NCI-H526 (cell line): Measurements from ENCODE around the gene PIP4K2A.

Experiments
- DNase-seq, 2 experiments: peaks; one replicate each; lab custom pipeline; 2025; lab: John Stamatoyannopoulos, UW

The PIP4K2A gene

DNA sequence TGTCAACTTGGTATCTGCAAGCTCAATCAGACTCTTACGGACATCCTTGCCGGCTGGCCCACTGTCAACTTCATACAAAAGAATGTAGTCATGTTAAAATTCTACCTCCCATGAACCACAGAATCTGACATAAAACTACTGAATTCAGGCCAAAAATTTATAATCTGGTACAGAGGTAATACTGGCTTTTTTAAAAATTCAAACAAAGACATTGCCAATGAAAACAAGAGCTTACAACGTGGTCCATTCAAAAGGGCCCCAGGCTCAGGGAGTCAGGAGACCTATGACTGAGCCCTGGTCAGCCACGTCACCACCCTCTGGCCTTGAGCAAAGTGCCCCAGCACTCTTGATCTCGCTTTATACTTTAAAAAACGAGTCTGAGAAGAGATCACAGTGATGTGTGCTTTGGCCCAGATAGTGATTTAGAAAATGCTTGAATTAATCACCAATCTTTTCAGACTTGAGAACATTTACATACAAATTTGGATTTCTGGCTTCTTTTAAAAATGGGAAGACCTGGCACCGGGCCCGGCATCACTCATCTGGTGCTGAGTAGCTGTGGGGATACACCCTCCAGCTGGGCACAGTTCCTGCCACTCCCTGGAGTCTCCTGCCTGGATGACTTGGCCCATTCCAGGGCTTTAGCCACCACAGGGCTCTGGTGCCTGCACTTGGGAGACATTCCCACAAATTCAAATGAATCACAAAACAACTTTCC, 94.1 kb downstream of the PIP4K2A start:
- DNase-seq = no peak

DNA sequence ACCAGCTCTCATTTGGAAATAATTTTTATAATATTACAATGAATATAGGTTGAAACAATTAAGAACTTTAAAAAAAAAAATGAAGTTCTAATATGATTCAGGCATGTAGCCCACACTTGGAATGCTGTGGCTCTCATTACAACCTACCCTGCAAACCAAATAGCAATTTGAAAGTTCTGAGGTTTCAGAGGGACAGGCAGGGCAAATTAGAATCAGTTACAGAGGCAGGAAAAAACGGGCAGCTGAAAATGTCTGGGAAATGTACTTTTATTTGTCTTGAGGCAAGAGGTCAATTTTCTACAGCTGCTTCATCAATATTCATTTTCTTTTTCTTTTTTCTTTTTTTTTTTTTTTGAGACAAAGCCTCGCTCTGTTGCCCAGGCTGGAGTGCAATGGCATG, 95.3 kb downstream of the PIP4K2A start:
- DNase-seq = no peak

DNA sequence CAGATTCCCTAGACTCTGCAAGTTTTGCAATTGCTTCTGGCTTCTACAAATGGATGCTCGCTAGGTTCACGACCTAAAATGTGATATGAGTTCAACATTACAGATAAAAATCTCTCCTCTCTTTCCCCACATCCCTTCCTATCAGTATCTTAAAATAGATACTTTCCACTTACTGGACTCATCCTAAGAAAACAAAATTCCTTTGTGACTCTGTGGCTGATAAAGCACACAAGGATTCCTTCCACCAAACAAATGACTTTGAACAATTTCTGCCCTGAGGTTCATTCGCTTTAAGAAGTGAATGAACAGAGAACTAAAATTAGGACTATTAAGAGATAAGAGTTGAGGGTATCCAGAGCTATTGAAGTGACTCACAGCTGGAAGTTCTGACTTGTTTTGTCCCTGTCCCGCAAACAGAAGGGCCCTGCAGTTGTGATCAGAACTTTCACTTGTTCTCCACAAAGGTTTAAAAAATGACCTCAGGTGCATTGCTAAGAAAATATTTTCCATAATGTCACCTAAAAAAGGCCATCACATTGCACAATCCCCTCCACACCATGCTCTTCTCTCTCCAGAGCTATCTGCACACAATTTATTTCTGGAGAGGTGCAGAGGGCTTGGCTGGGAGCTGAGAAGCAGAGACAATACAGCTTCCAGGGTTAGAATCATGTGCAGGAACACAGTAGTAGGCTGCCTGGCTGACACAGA, 96.1 kb downstream of the PIP4K2A start:
- no peak for DNase-seq

DNA sequence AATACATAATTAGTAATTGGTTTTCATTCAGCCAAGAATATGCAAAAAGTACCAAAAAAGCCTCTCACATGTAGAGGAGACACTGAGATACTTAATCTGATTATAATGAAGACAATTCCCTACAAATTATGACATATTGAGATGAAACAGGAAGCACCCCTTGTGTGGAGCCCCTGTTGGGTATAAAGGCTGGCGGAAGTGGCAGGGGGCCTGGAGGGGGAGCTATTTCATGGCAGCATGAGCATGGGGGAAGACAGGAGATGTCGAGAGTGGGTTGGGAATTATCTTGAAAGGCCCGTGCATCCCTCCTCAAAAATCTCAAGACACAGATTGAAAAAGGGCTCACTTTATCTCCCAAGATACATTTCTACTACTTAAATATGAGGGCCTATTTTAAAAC, 96.9 kb downstream of the PIP4K2A start:
- DNase-seq = no peak

DNA sequence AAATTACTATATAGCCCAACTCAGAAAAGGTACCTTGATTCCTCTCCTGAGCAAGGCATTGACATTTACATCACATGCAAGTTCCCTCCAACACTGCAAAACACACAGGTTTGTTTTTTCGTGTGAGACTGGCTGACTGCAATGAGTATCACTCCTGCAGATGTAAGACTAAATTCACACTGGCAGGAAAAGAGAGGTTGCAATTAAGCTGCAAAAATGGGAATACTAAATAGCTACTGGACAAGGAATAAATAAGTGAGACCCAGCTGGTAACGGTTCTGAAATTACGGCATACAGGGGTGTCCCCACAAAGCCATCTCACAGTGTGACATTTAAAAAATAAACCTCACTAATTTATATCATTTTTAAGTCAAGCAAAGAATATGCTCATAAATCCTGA, 97.3 kb downstream of the PIP4K2A start:
- no peak for DNase-seq

DNA sequence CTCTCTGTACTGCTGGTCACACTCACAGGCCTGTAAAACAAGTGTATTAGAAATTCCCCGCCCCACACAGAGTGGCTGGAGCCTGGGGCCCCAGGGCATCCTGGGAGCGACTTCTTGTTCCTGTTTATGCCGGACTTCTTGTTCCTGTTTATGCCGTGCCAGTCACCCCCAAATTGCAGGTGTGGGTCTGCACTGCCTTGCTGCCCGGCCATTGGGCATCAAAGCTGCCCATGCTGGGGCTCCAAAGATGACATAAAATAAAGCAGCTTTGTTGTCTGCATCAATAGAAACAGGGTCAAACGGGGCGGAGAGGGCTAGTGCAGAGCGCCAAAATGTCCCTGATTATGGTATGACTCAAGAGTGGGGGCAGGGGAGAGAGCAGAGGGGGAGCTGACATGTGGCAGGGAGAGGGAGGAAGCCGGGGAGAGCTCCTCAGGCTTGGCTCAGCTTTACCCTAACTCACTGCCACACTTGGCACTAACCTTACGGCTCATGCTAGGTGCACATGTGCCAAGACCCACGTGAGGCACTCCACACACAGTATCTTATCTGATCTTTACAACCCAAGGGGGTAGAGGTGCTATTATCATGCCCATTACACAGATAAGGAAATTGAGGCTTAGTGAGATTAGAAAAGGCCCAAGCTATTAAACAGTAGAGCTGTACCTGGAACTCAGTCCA, 98.4 kb downstream of the PIP4K2A start:
- DNase-seq = no peak

DNA sequence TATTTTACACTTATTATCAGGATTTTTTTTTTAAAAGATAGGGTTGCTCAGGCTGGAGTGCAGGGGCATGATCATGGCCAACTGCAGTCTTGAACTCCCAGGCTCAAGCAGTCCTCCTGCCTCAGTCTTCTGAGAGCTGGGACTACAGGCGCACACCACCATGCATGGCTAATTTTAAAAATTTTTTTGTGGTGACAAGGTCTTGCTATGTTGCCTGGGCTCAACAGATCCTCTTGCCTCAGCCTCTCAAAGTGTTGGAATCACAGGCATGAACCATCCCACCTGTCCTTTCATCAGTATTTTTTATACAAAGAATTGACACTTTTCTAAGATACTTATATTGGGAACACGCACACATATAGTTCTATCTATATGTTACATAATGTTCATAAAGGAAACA, 99.3 kb downstream of the PIP4K2A start:
- DNase-seq = no peak

DNA sequence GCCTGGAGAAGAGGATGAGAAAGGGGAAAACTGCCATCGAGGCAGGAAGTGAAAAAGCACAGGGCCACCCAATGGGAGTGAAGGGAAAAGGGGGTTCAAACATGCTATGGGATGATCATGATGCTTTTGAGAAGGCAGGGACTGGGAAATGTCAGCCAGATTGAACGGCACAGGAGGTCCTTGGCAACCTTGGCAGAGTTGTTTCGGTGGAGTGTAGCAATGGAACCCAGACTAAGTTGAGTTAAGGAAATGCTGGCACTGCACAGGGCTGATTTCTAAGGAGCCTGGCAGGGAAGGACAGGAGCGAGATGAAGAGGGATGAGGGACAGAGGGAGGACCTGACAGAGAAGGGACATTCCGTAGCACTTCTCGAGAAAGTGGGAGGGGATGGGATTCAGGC, 101.4 kb downstream of the PIP4K2A start:
- no peak for DNase-seq

DNA sequence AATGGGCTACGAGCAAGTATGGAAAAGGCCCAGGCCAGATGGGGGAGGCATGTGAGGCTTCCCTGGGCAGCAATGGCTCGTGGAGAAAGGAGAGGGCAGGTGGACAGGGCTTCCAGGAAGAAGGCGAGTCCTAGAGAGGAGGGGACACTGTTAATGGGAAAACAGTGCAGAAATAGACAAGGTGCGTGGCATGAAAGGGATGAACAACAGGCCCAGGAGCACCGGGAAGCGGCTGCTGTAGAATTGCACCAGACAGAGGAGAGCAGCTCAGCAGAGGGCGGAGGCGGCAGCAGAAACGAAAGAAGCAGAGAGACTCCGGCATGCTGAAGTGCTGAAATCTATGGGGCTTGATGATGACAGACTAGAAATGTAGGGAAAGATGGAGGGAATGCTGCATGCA, 102.1 kb downstream of the PIP4K2A start:
- DNase-seq = no peak

DNA sequence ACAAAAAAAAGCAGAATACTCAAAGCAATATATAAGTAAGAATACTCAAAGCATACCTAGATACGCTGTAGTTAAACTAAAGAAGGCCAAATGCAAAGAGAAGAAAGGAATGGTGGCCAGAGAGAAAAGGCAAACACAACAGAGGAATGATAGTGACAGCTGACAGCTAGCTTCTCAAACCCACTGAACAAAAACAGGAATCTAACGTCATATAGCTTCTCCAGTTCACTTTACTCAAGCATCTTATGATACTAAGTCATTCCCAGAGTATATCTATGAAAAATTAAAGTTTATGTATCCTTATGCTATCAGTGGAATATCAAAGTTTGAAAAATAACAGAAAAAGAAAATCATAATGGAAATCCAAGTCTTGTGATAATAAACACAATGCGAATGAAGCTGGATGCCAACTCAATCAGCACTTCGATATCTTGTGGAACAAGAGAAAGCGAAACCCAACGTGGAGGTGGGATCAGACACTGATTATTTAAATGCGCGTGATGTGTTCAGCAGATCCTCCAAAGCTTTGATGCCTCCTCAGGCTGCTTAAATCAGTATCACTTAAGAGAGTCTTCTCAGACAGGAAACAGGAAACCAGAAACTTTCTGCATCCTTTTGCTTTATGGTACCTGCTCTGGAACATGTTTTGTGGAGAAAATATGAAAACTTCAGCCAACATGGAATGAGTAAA, 102.8 kb downstream of the PIP4K2A start:
- DNase-seq = no peak

DNA sequence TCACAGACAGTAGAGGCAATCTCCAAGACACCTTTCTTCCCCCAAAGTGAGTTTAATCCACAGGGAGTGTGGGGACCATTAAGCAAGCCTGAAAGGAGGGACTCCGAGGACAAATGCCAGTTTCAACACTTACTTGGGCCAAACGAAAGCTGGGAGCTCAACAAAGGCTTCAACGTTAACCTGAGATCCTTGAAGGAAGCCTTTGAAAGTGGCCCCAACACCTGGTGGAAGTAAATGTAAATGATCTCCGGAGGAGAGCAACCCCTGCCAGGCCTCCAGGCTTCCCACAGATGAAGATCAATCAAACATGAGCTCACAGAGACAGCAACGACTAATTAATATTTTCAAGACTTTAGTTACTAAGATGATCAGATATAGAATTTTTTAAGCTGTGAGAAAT, 103.8 kb downstream of the PIP4K2A start:
- DNase-seq = no peak

DNA sequence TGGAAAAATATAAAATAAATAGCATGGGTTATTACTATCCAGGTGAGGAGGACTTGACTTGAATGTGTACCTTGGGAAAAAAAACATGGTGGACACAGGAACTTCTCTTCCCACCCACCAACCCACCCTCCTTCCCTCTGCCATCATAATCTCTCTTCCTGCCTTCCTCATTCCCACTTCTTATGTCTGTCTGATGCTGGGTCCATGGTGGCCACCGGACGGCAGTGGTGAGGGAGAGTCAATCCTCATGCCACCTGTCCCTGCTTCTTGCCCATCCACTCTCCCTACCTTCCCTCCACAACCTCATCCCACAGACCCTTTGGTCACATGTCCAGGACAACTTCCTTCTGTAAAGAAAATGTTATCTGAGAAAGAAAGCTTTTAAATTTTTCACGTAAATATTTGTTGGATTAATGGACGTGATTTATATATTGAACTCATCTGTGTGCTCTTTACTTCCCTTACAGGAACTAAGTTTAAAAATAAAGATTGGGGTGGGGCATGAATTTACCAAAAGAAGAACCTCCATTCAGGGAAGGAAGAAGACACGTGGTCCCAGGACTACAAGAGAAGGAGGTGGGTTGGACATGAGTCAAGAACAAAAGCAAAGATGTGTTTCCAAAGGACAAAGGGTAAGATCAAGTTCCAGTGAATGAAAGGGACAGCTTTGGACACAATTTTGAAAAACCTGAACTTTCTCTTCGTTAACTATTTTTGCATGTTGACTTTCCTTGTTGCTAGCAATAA, 104.5 kb downstream of the PIP4K2A start:
- no peak for DNase-seq

DNA sequence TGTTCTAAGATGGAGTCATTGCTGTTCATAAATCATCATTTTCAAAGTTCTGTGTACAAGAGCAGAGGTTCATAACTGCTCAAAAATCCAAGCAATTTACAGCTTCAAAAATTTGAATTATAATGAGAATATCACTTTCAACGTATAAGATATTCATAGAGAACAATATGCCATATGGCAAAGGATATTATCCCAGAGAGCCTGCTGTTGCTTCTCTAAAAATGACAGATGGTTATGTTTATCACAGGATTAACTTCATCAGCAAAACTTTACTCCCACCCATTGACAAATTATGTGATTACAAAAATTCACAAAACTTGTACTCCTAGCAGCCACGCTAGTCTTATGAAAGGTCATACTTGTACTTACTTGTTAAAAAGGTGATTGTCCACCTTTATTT, 105.1 kb downstream of the PIP4K2A start:
- no peak for DNase-seq

DNA sequence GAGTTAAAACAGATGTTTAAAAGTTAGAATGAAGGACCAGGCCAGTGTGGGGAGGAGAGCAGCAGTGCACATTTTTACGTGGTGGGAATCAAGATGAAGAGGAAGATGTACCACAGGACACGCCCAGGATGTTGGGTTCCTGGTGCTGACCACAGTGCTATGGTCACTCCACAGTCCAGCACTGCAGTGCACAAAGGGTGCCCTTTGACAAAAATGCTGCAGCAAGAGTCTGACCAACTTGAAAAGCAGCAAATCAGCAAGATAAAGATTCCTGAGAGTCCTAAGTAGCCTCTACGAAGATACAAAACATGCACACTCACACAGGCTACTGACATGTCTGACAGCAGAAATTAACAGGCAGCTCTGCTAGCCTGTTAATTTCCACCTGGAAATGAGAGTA, 107.1 kb downstream of the PIP4K2A start:
- DNase-seq = no peak

DNA sequence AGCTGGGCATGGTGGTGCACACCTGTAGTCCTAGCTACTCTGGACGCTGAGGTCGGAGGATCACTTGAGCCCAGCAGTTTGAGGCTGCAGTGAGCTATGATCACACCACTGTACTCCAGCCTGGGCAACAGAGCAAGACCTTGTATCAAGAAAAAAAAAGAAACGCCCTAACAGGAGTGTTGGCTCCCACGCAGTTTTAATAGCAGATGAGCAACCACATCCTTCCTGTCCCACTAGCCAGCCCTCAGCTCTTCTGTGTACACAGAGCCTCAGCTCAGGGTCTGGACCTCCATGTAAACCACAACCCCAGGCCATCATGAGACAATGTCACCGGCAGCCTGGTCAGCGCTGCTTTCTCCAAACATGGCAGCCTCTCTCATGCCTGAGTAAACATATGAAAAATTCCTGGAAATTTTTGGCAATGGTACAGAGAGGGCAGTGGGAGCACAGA, 108.2 kb downstream of the PIP4K2A start:
- no peak for DNase-seq

DNA sequence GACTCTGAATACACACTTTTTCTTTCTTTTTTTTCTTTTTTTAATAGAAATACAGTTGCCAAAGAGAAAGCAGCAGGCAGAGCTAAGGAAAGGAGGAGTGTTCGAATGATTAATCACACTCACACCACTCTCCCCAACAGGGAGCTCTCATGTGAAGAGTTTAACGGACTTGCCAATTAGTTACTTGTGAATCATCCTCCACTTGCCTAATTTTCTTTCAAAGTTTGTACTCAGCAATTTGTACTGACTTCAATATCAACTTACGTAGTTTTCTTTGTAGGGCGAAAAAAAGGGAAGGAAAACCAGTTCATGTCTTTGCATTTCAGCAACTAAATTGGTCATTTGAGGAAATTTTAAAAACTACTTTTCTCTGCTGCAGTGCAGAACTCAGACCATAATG, 109.2 kb downstream of the PIP4K2A start:
- no peak for DNase-seq

DNA sequence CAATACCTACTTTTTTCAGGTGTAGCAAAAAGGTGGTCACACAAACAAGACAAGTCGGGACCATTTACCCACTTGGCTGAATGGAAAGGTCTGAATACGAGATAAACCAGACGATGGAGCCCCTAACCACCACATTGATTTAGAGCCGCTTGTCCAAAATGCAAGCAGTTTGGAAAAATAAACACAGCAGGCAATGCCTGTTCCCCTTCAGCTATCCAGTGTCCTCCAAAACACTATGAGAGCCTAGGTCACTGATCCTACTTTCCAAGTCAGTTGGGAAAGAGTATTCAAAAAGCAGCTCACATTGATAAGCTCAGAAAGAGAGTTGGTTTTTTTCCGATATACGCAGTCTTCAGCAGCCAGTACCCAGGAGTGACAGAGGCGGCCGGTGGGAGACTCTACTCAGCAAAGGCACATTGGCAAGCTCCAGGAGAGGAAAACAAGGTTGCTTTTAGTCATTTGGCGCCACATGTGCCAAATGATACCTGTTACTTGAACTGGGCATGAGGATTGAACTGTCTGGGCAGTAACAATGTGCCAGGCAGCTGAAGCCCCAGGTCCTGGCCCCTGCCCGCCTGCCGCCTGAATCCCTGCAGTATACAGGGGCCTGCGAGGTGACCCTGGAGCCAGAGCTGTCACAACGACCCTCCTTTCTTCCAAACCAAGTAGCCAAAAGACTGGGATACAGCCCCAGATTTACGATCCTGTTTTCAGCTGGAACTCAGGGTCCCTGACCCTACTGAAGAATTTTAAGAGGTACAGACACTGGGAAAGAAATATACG, 109.8 kb downstream of the PIP4K2A start:
- no peak for DNase-seq

DNA sequence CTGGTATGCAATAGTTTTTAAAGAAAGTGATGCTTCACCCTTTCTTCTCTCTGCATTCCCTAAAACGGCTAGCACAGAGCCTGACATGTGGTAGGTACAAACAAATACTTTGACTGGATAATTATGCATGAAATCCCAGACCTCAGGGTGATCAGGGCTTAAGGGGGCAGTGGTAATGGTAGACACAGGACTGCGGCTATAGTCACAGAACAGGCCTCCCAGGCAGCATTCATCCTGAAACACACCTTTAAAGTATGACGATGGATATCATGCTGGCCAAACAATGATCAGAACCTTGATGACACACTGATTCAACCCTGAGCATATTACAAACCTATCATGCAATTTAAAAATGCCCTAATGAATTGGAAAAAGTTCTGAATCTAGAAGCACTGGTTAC, 110.8 kb downstream of the PIP4K2A start:
- DNase-seq = no peak

DNA sequence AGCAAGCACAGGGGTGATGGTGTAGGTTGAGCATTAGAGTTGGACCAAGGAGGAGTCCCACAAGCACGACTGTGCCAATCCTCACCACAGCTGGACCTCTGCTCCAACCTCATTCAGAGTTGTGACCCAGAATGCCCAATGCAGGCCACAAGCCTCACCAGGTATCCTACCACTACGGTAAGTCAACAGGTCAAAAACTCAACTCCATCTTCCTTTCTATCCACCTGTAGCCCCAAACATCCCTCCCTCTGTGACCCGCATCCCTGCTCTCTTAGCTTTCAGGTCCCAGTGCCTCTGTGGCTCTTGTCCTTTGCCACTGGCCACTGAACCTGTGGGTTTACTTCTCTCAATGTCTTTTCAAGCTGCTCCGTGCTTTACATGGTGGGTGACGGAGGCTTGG, 112.8 kb downstream of the PIP4K2A start:
- no peak for DNase-seq

DNA sequence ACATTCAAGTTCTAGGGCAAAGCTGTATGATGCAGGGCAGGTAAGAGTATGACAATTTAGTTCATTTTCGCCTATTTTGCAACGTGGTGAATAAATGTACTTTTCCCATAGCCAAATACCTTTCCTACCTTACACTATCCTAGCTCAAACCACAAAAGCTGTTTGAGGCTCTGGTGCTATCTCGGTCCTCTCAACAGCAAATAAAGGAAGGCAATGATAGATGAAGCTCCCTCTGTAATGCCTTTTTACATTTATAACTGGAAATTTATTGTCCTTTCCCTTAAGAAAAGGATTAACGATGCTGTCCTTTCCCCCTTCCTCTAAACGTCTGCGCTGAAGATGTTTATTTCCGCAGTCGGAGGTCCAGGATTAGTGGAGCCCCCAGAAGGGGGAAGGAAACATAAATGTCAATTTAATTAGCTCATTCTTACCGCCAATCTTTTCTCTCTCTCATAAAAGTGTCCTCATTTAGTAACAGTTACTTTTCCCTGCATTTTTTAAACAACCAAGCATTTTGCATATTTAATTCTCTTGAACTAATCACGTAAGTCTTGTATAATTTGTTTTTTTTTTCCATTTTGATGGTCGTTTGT, 114.6 kb downstream of the PIP4K2A start:
- no peak for DNase-seq
